ENCODE measurements around the gene C1orf116.

Gene C1orf116

GRCh38 chr1:207032528-207033017 lies at the start of gene C1orf116:
TSS of gene C1orf116 (minus strand) at chr1:207032756. CDS start at chr1:207027598, 5,158 bp downstream.
- DNase-seq, result no peak

- DNase-seq, result no peak
Measured at GRCh38 chr1:207081806-207082205, 49.2 kb upstream of the C1orf116 start.

- no peak for DNase-seq
Measured at GRCh38 chr1:207081088-207081487, 48.5 kb upstream of the C1orf116 start.

GRCh38 chr1:207079706-207080241 lies 47.2 kb upstream of the C1orf116 start:
- no peak for DNase-seq

GRCh38 chr1:207078578-207079132 lies 46.1 kb upstream of the C1orf116 start:
- DNase-seq, result no peak

GRCh38 chr1:207077470-207078377 lies 45.2 kb upstream of the C1orf116 start:
- peak; percentile 57 for DNase-seq

- no peak for DNase-seq
Measured at GRCh38 chr1:207077012-207077411, 44.5 kb upstream of the C1orf116 start.

- DNase-seq, result no peak
Measured at GRCh38 chr1:207076181-207076955, 43.8 kb upstream of the C1orf116 start.

GRCh38 chr1:207073906-207074820 lies 41.6 kb upstream of the C1orf116 start:
- no peak for DNase-seq

GRCh38 chr1:207072233-207072632 lies 39.7 kb upstream of the C1orf116 start:
- no peak for DNase-seq

GRCh38 chr1:207071426-207071825 lies 38.9 kb upstream of the C1orf116 start:
- DNase-seq, result no peak

GRCh38 chr1:207070811-207071210 lies 38.3 kb upstream of the C1orf116 start:
- DNase-seq, result no peak

GRCh38 chr1:207069858-207070506 lies 37.4 kb upstream of the C1orf116 start:
- no peak for DNase-seq

- DNase-seq, result no peak
Measured at GRCh38 chr1:207069061-207069460, 36.5 kb upstream of the C1orf116 start.

- DNase-seq, result no peak
Measured at GRCh38 chr1:207067665-207068064, 35.1 kb upstream of the C1orf116 start.

- DNase-seq, result no peak
Measured at GRCh38 chr1:207067185-207067584, 34.6 kb upstream of the C1orf116 start.

- no peak for DNase-seq
Measured at GRCh38 chr1:207064561-207064960, 32.0 kb upstream of the C1orf116 start.

- no peak for DNase-seq
Measured at GRCh38 chr1:207063014-207063413, 30.5 kb upstream of the C1orf116 start.

GRCh38 chr1:207062058-207062457 lies 29.5 kb upstream of the C1orf116 start:
- DNase-seq, result no peak

GRCh38 chr1:207060596-207060995 lies 28.0 kb upstream of the C1orf116 start:
- DNase-seq, result no peak

- DNase-seq, result no peak
Measured at GRCh38 chr1:207059881-207060280, 27.3 kb upstream of the C1orf116 start.

Measured in activated CD4-positive, alpha-beta T cell treated with anti-CD3 and anti-CD28 coated beads, Interleukin-2, amount 50 U/mL, for 1 hour (primary cell).